Neural cell (in vitro differentiated cells): ENCODE results near the gene FYN. TPM values are rescaled to one million over a fixed set of nuclear protein-coding genes. Genes with fewer than 3 reads are reported as not detected.

Experiments used
- H2AFZ ChIP-seq: fragments of 200-600, 300-800 bp; sonication (generic), shearing (Covaris generic); 2 replicates; pipeline ENCODE4 v1.6.0; 2014; ENCODE audit warnings: low read depth, mild to moderate bottlenecking, antibody characterized with exemption, low read length, moderate library complexity
- H3F3A ChIP-seq: fragments of 200-600 bp; shearing (Covaris generic); 2 replicates; pipeline ENCODE4 v1.6.1; 2016; ENCODE audit warnings: mild to moderate bottlenecking, moderate library complexity, mixed read lengths, antibody characterized with exemption, low read length; ENCODE audit not compliant: insufficient read depth, poor library complexity, severe bottlenecking
- H3K27ac ChIP-seq: fragments of 200-600, 300-800 bp; sonication (generic), shearing (Covaris generic); 2 replicates; pipeline ENCODE4 v1.5.1; 2014; ENCODE audit warnings: mild to moderate bottlenecking, low read length, moderate library complexity
- H3K27me3 ChIP-seq: fragments of 300-800, 200-600 bp; sonication (generic), shearing (Covaris generic); 2 replicates; pipeline ENCODE4 v1.6.0; 2014; ENCODE audit warnings: mild to moderate bottlenecking, low read depth, low read length, moderate library complexity; ENCODE audit not compliant: insufficient read depth
- H3K36me3 ChIP-seq: fragments of 300-800, 200-600 bp; sonication (generic), shearing (Covaris generic); 2 replicates; pipeline ENCODE4 v1.5.1; 2014; ENCODE audit warnings: mild to moderate bottlenecking, antibody characterized with exemption, low read length, moderate library complexity; ENCODE audit not compliant: insufficient read depth
- H3K4me2 ChIP-seq: fragments of 300-800, 200-600 bp; sonication (generic), shearing (Covaris generic); 2 replicates; pipeline ENCODE4 v1.6.0; 2014; ENCODE audit warnings: mild to moderate bottlenecking, low read length
- H3K4me3 ChIP-seq: fragments of 300-800, 200-600 bp; sonication (generic), shearing (Covaris generic); 2 replicates; pipeline ENCODE4 v1.5.1; 2014; ENCODE audit warnings: mild to moderate bottlenecking, low read length, moderate library complexity
- H3K79me2 ChIP-seq: fragments of 200-600 bp; shearing (Covaris generic); replicated peaks from 2 replicates; pipeline ENCODE4 v1.6.0; 2014; ENCODE audit warnings: mild to moderate bottlenecking, low read length, moderate library complexity; ENCODE audit not compliant: insufficient read depth
- H3K9ac ChIP-seq: fragments of 300-800, 200-600 bp; sonication (generic), shearing (Covaris generic); 2 replicates; pipeline ENCODE4 v1.6.1; 2016; ENCODE audit warnings: mild to moderate bottlenecking, low read length, mixed read lengths
- H3K9me2 ChIP-seq: fragments of 200-600 bp; shearing (Covaris generic); 2 replicates; pipeline ENCODE4 v1.6.1; 2016; ENCODE audit warnings: mild to moderate bottlenecking, low read length, mixed read lengths; ENCODE audit not compliant: insufficient read depth
- H3K9me3 ChIP-seq: fragments of 200-600, 300-800 bp; sonication (generic), shearing (Covaris generic); 2 replicates; pipeline ENCODE4 v1.6.1; 2016; ENCODE audit warnings: mild to moderate bottlenecking, mixed run types, low read length, moderate library complexity, mixed read lengths
- H4K20me1 ChIP-seq: fragments of 200-600 bp; shearing (Covaris generic); 2 replicates; pipeline ENCODE4 v1.6.1; 2016; ENCODE audit warnings: mild to moderate bottlenecking, mixed run types; ENCODE audit not compliant: insufficient read depth
- CTCF ChIP-seq: fragments of 450-650 bp; IDR thresholded peaks from 2 replicates; pipeline ENCODE4 v1.5.1; 2014; ENCODE audit warnings: antibody characterized with exemption, mild to moderate bottlenecking, moderate library complexity; ENCODE audit not compliant: poor library complexity, severe bottlenecking
- EP300 ChIP-seq: fragments of 450-650 bp; conservative IDR thresholded peaks from 2 replicates; pipeline ENCODE4 v1.6.1; 2014; ENCODE audit warnings: antibody characterized with exemption, mild to moderate bottlenecking, moderate library complexity; ENCODE audit not compliant: poor library complexity, severe bottlenecking
- EZH2 ChIP-seq: fragments of 200-600, 300-800 bp; shearing (Covaris generic), sonication (generic); IDR thresholded peaks from 2 replicates; pipeline ENCODE4 v1.6.1; 2014; ENCODE audit warnings: antibody characterized with exemption, low read length, borderline replicate concordance, mild to moderate bottlenecking; ENCODE audit not compliant: insufficient read depth, poor library complexity, severe bottlenecking
- MXI1 ChIP-seq: fragments of 450-650 bp; conservative IDR thresholded peaks from 2 replicates; pipeline ENCODE4 v1.6.1; 2014; ENCODE audit warnings: antibody characterized with exemption, mild to moderate bottlenecking; ENCODE audit not compliant: poor library complexity, severe bottlenecking
- POLR2AphosphoS5 ChIP-seq: IDR thresholded peaks from 2 replicates; pipeline ENCODE4 v1.6.1; 2012
- RAD21 ChIP-seq: fragments of 450-650 bp; conservative IDR thresholded peaks from 2 replicates; pipeline ENCODE4 v1.6.1; 2014; ENCODE audit warnings: antibody characterized with exemption, mild to moderate bottlenecking, moderate library complexity
- REST ChIP-seq: IDR thresholded peaks from 2 replicates; pipeline ENCODE4 v1.6.1; 2012; ENCODE audit warnings: borderline replicate concordance
- SMC3 ChIP-seq: fragments of 450-650 bp; conservative IDR thresholded peaks from 2 replicates; pipeline ENCODE4 v1.6.1; 2014; ENCODE audit warnings: antibody characterized with exemption, mild to moderate bottlenecking, moderate library complexity; ENCODE audit not compliant: poor library complexity
- TAF1 ChIP-seq: IDR thresholded peaks from 2 replicates; pipeline ENCODE4 v1.6.1; 2012; ENCODE audit warnings: low read depth
- polyA plus RNA-seq: library from polyadenylated mRNA; depleted of rRNA; stranded (reverse); fragments of >200 nt; gene quantifications from 2 replicates; pipeline ENCODE4 v1.2.3, GENCODE V29; 2014

The FYN gene
- polyA plus RNA-seq, 1 donor from 2014 or later, result 277 TPM

- Histone ChIP-seq H2AFZ (no peak overlapping the region), H3K4me3 (no peak overlapping the region), H3K9me3 (no peaks in the 10 kb centered on the region), H3K27ac (no peak overlapping the region), H3K36me3 (no peaks in the 10 kb centered on the region), H4K20me1 (no peaks in the 10 kb centered on the region), H3F3A (peaks cover 3% of the 10 kb centered on the region), H3K79me2 (peaks cover 99% of the 10 kb centered on the region), H3K4me2 (no peak overlapping the region), H3K9ac (no peak overlapping the region), H3K27me3 (no peaks in the 10 kb centered on the region), H3K9me2 (no peaks in the 10 kb centered on the region)
- TF ChIP-seq MXI1 (no peak), CTCF (no peak), TAF1 (no peak), REST (no peak), SMC3 (no peak), EP300 (no peak), RAD21 (no peak), EZH2 (no peak), POLR2AphosphoS5 (no peak)
These were observed 15.4 kb downstream of the FYN start for GRCh38 chr6:111857674-111858337.

DNA sequence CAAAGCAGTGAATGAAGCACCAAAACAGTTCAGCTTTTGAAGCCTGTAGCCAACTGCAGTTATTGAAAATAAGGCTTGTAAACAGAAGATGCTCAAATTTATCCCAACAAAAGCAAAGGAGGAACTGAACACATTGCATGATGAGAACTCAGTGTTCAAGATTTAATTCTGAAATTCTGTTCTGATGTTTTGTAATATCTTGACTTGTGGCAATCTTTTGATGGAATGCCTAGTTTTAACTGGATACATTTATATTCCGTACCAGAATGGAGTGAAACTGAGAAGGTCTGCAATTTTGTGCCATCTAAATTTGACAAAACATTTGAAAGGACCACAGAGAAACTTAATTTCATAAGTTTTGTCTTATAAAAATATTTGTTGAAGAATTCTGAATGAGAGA lies 17.5 kb downstream of the FYN start:
- Histone ChIP-seq H3K36me3 (no peaks in the 10 kb centered on the region), H4K20me1 (no peaks in the 10 kb centered on the region), H3K9me2 (no peaks in the 10 kb centered on the region), H3K9me3 (no peaks in the 10 kb centered on the region), H3K27me3 (no peaks in the 10 kb centered on the region), H3K9ac (no peak overlapping the region), H3K4me2 (no peak overlapping the region), H3F3A (peaks cover 3% of the 10 kb centered on the region), H2AFZ (no peak overlapping the region), H3K27ac (no peak overlapping the region), H3K79me2 (peaks cover 96% of the 10 kb centered on the region), H3K4me3 (no peak overlapping the region)
- TF ChIP-seq MXI1, result no peak
- no peak for TF ChIP-seq POLR2AphosphoS5
- TF ChIP-seq CTCF, result no peak
- TF ChIP-seq EZH2, result no peak
- no peak for TF ChIP-seq SMC3
- TF ChIP-seq TAF1, result no peak
- no peak for TF ChIP-seq RAD21
- no peak for TF ChIP-seq EP300
- no peak for TF ChIP-seq REST
